H7 (cell line): Measurements from ENCODE around the gene FAM124A. TPM values are rescaled to one million over a fixed set of nuclear protein-coding genes. Genes with fewer than 3 reads are reported as not detected.

ENCODE experiments used
- DNase-seq: peaks from one replicate; pipeline ENCODE4 v3.0.0; 2012
- H3K27me3 ChIP-seq: 2 replicates; pipeline ENCODE4 v1.6.0; 2011; ENCODE audit warnings: mild to moderate bottlenecking, low read length; ENCODE audit not compliant: control insufficient read depth, insufficient read depth
- H3K36me3 ChIP-seq: replicated peaks from 2 replicates; pipeline ENCODE4 v1.5.1; 2011; ENCODE audit warnings: low read length; ENCODE audit not compliant: control insufficient read depth, insufficient read depth
- H3K4me3 ChIP-seq: 2 replicates; pipeline ENCODE4 v1.5.1; 2011; ENCODE audit warnings: low read depth, mild to moderate bottlenecking, control low read depth, low read length, moderate library complexity; ENCODE audit not compliant: insufficient read depth
- total RNA-seq: library from RNA; depleted of rRNA; stranded (reverse); fragments of >200 nt; shearing (Covaris generic); gene quantifications from 2 replicates; pipeline ENCODE4 v1.2.3, GENCODE V29; 2014

FAM124A gene
- total RNA-seq, 1 experiment from 2014 or later, result 26.5 TPM

- H3K4me3 ChIP-seq, result no peak overlapping the region
- H3K27me3 ChIP-seq, result no peaks in the 10 kb centered on the region
- peak; percentile 56 for DNase-seq
- H3K36me3 ChIP-seq, result no peaks in the 10 kb centered on the region
Observed at GRCh38 chr13:51311957-51312520, 89.8 kb downstream of the FAM124A start.

- Histone ChIP-seq H3K4me3 (no peak overlapping the region), H3K36me3 (no peaks in the 10 kb centered on the region), H3K27me3 (no peaks in the 10 kb centered on the region)
- no peak for DNase-seq
Observed at GRCh38 chr13:51313619-51314018, 91.4 kb downstream of the FAM124A start.

GRCh38 chr13:51317262-51317661, 95.1 kb downstream of the FAM124A start:
- H3K27me3 ChIP-seq, result no peaks in the 10 kb centered on the region
- no peaks in the 10 kb centered on the region for H3K36me3 ChIP-seq
- H3K4me3 ChIP-seq, result no peak overlapping the region
- no peak for DNase-seq

GRCh38 chr13:51318015-51318414, 95.8 kb downstream of the FAM124A start:
- H3K36me3 ChIP-seq, result no peaks in the 10 kb centered on the region
- H3K27me3 ChIP-seq, result no peaks in the 10 kb centered on the region
- DNase-seq, result no peak
- no peak overlapping the region for H3K4me3 ChIP-seq

- Histone ChIP-seq H3K4me3 (no peak overlapping the region), H3K27me3 (no peaks in the 10 kb centered on the region), H3K36me3 (no peaks in the 10 kb centered on the region)
- no peak for DNase-seq
Observed at GRCh38 chr13:51318876-51319275, 96.7 kb downstream of the FAM124A start.

- Histone ChIP-seq H3K4me3 (no peak overlapping the region), H3K27me3 (no peaks in the 10 kb centered on the region), H3K36me3 (no peaks in the 10 kb centered on the region)
- no peak for DNase-seq
Observed at GRCh38 chr13:51321836-51322235, 99.6 kb downstream of the FAM124A start.

GRCh38 chr13:51322826-51323225, 100.6 kb downstream of the FAM124A start:
- Histone ChIP-seq H3K27me3 (no peaks in the 10 kb centered on the region), H3K4me3 (no peak overlapping the region), H3K36me3 (no peaks in the 10 kb centered on the region)
- no peak for DNase-seq

- Histone ChIP-seq H3K27me3 (no peaks in the 10 kb centered on the region), H3K36me3 (no peaks in the 10 kb centered on the region), H3K4me3 (no peak overlapping the region)
- no peak for DNase-seq
Observed at GRCh38 chr13:51323824-51324511, 101.8 kb downstream of the FAM124A start.

- peak; percentile 81 for DNase-seq
Observed at GRCh38 chr13:51324714-51325420, 102.7 kb downstream of the FAM124A start.

GRCh38 chr13:51325837-51326236, 103.6 kb downstream of the FAM124A start:
- no peak for DNase-seq
- Histone ChIP-seq H3K36me3 (no peaks in the 10 kb centered on the region), H3K4me3 (no peak overlapping the region), H3K27me3 (no peaks in the 10 kb centered on the region)

More at GRCh38 chr13:51324714-51325420, 102.7 kb downstream of the FAM124A start:
- H3K27me3 ChIP-seq, result no peaks in the 10 kb centered on the region
- H3K36me3 ChIP-seq, result no peaks in the 10 kb centered on the region
- no peak overlapping the region for H3K4me3 ChIP-seq

- no peaks in the 10 kb centered on the region for H3K27me3 ChIP-seq
- H3K36me3 ChIP-seq, result no peaks in the 10 kb centered on the region
- H3K4me3 ChIP-seq, result no peak overlapping the region
- no peak for DNase-seq
Observed at GRCh38 chr13:51326777-51327176, 104.6 kb downstream of the FAM124A start.

GRCh38 chr13:51327961-51328360, 105.8 kb downstream of the FAM124A start:
- DNase-seq, result no peak
- Histone ChIP-seq H3K36me3 (no peaks in the 10 kb centered on the region), H3K27me3 (no peaks in the 10 kb centered on the region), H3K4me3 (no peak overlapping the region)

GRCh38 chr13:51328488-51328887, 106.3 kb downstream of the FAM124A start:
- H3K36me3 ChIP-seq, result no peaks in the 10 kb centered on the region
- no peaks in the 10 kb centered on the region for H3K27me3 ChIP-seq
- H3K4me3 ChIP-seq, result no peak overlapping the region
- DNase-seq, result peak; percentile 94

GRCh38 chr13:51329606-51330005, 107.4 kb downstream of the FAM124A start:
- H3K36me3 ChIP-seq, result no peaks in the 10 kb centered on the region
- no peak for DNase-seq
- no peaks in the 10 kb centered on the region for H3K27me3 ChIP-seq
- no peak overlapping the region for H3K4me3 ChIP-seq

- Histone ChIP-seq H3K27me3 (no peaks in the 10 kb centered on the region), H3K4me3 (no peak overlapping the region), H3K36me3 (no peaks in the 10 kb centered on the region)
- DNase-seq, result no peak
Observed at GRCh38 chr13:51330791-51331190, 108.6 kb downstream of the FAM124A start.
